ENCODE results near the gene ATP6V1B1.
A peak's percentile ranks its signal among the peaks of the same experiment; 100 is the strongest.

Gene ATP6V1B1

GRCh38 chr2:70935468-70936164, at the start of gene ATP6V1B1:
Gene ATP6V1B1, plus strand, starts transcription at chr2:70935900. Its CDS starts 55 bp downstream, at chr2:70935955.
- peak; percentile 75 for DNase-seq

GRCh38 chr2:70886541-70886987, 49.1 kb upstream of the ATP6V1B1 start:
- DNase-seq: no peak

GRCh38 chr2:70887208-70887549, 48.5 kb upstream of the ATP6V1B1 start:
- no peak for DNase-seq

GRCh38 chr2:70887550-70888246, 48.0 kb upstream of the ATP6V1B1 start:
- no peak for DNase-seq

- no peak for DNase-seq
Measured at GRCh38 chr2:70888366-70888922, 47.3 kb upstream of the ATP6V1B1 start.

GRCh38 chr2:70888923-70889715, 46.6 kb upstream of the ATP6V1B1 start:
- DNase-seq: no peak

- DNase-seq: no peak
Measured at GRCh38 chr2:70889716-70890037, 46.0 kb upstream of the ATP6V1B1 start.

GRCh38 chr2:70890469-70891065, 45.1 kb upstream of the ATP6V1B1 start:
- no peak for DNase-seq

- no peak for DNase-seq
Measured at GRCh38 chr2:70891572-70892357, 43.9 kb upstream of the ATP6V1B1 start.

GRCh38 chr2:70892750-70893149, 43.0 kb upstream of the ATP6V1B1 start:
- no peak for DNase-seq

GRCh38 chr2:70893186-70893585, 42.5 kb upstream of the ATP6V1B1 start:
- DNase-seq: no peak

- no peak for DNase-seq
Measured at GRCh38 chr2:70894765-70895164, 40.9 kb upstream of the ATP6V1B1 start.

GRCh38 chr2:70895249-70895648, 40.5 kb upstream of the ATP6V1B1 start:
- DNase-seq: no peak

- DNase-seq: no peak
Measured at GRCh38 chr2:70895998-70896764, 39.5 kb upstream of the ATP6V1B1 start.

GRCh38 chr2:70896765-70897202, 38.9 kb upstream of the ATP6V1B1 start:
- DNase-seq: no peak

GRCh38 chr2:70897203-70897976, 38.3 kb upstream of the ATP6V1B1 start:
- DNase-seq: no peak

GRCh38 chr2:70897977-70898226, 37.8 kb upstream of the ATP6V1B1 start:
- DNase-seq: no peak

- DNase-seq: no peak
Measured at GRCh38 chr2:70898363-70899240, 37.1 kb upstream of the ATP6V1B1 start.

- DNase-seq: no peak
Measured at GRCh38 chr2:70901227-70902066, 34.3 kb upstream of the ATP6V1B1 start.
